HG02763 (cell line): ENCODE data around the gene STK17B.
A peak's percentile ranks its signal among the peaks of the same experiment; 100 is the strongest.

Source experiments
- ATAC-seq: cut with Tn5 transposase; IDR thresholded peaks from one replicate; pipeline ENCODE4 v1.9.1; 2021; ENCODE audit warnings: mild to moderate bottlenecking, moderate library complexity; ENCODE audit not compliant: unreplicated experiment

STK17B gene

GRCh38 chr2:196159221-196159892, 12.0 kb downstream of the STK17B start:
- ATAC-seq, result no peak

DNA sequence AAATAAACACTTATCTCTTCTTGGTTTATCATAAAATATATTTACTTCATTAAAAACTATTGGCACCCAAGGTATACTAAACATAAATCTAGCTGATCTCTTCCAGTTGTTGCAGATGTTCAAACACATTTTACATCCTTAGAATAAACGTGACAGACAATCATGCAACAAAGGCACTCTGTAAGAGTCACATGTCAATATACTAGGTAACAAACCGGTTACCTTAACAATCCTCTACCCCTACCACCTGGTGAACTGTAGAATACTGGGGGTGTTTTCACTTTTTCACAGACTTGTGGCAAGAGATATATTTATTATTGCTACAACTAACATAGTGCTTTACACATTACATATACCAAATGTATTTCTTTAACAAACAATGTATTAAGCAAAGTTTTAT, 15.8 kb downstream of the STK17B start:
- no peak for ATAC-seq

GRCh38 chr2:196153480-196153879, 17.9 kb downstream of the STK17B start:
- no peak for ATAC-seq

GRCh38 chr2:196149948-196150347, 21.4 kb downstream of the STK17B start:
- peak; percentile 41 for ATAC-seq

DNA sequence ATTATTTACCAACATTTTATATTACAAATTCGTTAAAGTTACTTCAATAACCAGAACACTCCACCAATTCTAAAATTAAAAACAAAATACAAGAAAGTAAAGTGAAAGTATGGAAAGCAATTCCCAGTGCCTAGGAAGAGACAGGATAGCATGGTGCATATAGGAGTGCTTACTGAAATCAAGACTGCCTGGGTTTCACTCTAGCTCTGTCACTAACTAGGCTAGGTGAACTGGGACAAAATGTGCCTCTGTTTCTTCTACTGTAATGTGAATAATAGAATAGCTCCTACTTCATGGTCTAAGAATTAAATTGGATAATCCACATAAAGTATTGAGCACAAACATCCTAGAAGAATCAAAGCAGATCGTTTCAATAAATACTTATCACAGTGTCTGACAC, 22.6 kb downstream of the STK17B start:
- ATAC-seq, result no peak

- ATAC-seq, result no peak
Observed at GRCh38 chr2:196145256-196145655, 26.1 kb downstream of the STK17B start.

DNA sequence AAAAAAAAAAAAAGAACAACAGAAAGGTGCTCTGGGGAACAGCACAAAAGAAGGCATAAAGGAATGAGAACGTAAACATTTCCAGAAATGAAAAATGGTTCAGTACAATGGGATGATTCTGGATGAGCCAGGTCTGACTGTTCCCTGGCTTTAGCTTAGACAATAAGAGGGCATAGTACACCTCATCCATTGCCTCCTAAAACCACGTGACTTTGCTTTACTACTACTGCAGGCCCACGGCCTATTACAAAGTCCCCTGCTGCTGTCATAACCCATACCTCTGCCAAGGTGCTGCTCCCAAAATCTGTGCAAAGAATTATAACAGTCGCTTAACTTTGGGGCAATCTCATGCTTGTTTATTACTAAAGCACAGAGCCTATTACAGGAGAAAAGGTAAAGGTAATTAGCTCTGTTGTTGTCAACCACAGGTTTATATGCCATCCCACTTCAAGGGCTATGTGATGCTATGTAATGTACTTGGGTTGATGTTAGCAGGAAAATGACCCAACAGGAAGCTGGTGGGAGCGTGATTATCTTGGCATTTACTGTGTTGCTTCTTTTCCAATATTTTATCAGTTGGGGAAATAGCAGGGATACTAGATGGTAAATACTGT, 26.8 kb downstream of the STK17B start:
- ATAC-seq, result no peak

- ATAC-seq, result no peak
Observed at GRCh38 chr2:196143730-196144131, 27.6 kb downstream of the STK17B start.

DNA sequence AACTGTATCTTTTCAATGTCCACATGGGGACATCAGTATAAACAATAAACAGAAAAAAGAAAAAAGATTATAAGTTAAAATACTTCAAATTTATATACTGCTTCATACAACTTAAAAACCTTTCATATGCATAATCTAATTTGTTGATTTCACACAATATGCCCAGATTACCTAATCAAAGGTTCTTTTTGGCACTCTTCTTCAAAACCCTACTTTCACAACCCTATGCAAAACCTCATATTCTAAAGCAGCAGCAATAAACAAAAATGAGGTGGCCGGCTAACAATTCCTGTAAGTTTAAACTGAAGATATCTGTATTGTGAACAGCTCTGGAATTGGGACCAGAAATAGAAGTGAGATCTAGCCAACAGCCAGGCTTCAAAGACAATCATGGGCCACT, 28.6 kb downstream of the STK17B start:
- no peak for ATAC-seq

- no peak for ATAC-seq
Observed at GRCh38 chr2:196140213-196140612, 31.2 kb downstream of the STK17B start.

DNA sequence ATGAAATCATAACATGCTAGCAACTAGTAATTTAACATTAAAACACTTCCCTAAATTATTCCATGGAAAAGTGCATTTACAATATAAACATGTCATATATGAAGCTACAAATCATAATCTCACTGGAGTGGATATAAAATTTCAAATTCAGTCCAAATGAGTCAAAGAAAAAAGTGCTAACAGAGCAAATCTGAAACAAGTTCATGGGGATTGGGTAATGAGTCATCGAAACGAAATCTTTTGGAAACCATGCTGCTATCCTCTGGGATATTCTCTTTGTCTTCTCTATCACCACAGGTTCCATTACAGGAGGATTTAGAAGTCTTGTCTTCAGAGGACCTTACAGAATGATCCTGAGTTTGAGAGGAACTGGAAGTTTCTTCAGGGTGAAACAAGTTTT, 34.1 kb downstream of the STK17B start:
- ATAC-seq, result no peak

DNA sequence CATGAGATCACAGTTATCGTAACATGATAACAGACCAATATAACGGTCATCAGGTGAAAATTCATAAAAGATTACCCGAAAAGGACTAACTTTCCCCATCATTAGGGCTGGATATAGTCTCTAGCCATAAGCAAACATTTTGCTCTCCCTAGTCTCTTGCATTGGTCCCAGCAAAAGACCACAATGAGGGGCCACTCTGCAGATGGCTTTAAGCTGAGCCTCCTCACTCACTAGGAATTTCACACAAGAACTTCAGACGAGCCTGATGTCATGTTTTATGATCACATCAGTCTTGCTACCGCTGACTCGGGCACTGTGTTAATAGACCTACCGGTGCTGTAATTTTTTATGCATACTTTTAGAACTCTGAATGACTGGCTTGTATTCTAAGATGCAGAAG, 35.2 kb downstream of the STK17B start:
- no peak for ATAC-seq

DNA sequence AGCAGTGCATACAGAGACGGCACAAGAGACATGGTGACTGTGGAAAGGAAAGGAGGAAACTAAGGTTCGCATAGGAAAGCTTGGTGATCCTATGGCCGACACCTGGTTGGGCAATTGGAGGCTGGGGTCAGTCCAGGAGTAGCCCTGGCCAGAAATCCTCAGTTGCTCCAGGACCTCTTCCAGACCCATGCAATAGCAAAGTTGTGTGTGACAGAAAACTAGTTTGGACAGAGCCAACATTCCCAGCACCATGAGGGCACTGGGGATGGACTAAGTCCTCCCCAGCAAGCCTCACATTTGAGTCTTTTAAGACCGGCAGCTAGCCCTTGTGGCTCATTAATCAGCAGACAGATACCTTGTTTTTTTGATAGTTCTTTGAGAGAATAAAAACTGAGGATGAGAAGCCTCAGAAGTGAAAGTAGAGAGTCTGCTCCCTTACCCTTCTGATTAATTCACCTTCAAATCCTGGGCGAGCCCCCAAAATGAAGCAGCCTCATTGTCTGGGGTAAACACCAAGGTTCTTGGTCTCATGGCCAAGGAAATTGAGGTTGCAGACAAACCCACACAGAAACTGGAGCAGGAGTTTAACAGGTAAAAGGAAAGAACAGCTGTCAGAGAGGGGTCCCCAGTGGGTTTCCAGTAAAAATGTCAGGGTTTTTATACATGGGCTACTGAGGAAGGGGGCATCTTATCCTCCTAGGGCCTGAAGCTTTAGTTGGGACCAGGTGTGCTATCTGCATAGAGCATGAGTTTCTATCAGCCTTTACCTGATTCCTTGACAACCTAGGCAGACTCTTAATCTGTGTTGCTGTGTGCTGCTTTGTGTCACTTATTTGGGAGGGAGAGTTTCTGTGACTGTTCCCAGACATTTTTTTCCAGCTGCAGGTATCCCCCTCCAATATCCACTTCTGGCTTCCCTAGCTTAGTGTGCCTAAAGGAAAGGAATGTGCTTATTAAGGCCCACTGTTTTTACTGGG, 39.1 kb downstream of the STK17B start:
- ATAC-seq, result no peak

GRCh38 chr2:196131384-196131937, 39.9 kb downstream of the STK17B start:
- ATAC-seq, result no peak

DNA sequence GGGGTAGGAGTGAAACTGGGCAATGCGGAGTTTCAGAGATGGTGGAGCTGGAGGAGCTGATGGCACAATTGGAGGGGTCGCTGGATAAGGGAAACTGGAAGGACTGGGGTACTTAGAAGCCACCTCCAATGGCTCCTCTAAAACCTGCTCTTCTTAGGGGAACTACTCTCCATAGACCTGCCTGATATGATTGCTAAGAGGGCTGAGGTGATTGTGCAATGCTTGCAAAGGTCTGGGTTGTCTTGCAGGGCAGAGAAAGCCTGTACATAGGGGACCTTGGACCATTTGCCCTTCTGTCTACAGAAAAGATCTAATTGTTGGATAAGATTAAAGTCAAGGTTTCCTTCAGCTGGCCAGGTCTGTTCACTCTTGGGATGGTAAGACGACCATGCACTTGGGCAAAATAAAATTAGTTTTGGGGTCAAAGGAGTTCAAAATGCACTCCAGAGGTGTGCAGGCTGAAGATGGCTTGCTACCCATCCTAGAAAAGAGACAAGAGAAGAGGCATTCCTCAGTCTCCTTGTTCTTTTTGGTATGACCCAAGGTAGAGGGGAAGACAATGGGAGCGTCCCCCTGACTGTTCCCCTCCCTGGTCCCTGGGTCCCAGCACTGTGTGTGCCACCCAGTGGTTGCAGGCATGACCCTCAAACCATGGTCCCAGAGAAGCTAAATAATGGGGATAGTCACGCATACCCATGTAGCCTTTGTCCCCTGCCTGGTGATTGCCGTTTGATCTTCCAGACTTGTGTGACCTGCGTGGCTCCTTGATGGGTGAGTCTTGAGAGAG, 41.1 kb downstream of the STK17B start:
- ATAC-seq, result no peak

- no peak for ATAC-seq
Observed at GRCh38 chr2:196128749-196129148, 42.6 kb downstream of the STK17B start.

DNA sequence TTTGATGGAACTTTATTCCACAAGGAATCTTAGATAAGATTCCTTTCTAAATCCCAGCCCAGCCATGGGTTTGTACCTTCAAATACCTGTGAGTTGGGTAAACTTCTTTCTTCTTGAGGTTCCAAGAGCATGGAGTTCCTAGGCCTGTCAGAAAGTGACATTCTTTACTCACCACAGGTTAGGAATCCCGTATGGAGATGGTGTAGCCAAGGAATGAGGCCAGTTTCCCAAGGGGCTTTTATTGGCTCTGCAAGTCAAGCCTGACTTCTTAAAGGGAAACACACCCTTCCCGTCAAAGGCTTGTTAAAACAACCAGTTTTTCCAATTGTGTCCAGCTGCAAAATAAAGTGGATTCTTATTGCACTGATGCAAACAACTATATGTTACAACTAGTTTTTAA, 45.8 kb downstream of the STK17B start:
- no peak for ATAC-seq

DNA sequence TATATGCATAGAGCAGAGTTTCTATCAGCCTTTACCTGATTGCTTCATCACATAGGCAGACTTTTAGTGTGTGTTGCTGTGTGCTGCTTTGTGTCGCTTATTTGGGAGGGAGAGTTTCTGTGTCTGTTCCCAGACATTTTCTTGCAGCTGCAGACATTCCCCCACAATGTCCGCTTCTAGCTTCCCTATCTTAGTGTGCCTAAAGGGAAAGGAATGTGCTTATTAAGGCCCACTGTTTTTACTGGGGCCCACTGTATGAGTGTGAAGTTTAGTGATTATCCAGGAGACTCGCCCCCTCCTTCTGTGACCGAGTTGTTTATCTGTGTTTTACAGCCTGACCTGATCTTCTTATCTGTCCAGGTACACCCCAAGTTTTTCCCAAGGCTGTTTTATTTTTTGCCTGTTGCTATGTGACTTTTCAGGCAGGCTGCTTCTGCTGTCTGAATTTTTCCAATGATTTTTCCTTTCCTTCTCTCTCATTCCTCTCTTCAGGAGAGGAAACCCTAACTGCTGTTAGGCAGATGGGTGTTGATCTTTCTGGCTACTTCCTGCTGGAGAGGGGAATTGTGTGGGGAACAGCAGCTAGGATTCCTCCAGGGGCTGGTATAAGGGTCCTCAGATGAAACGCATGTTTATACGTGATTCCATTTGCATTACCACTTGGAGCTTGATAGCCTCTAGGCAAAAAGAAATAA, 47.6 kb downstream of the STK17B start:
- no peak for ATAC-seq

GRCh38 chr2:196119926-196120325, 51.5 kb downstream of the STK17B start:
- no peak for ATAC-seq

DNA sequence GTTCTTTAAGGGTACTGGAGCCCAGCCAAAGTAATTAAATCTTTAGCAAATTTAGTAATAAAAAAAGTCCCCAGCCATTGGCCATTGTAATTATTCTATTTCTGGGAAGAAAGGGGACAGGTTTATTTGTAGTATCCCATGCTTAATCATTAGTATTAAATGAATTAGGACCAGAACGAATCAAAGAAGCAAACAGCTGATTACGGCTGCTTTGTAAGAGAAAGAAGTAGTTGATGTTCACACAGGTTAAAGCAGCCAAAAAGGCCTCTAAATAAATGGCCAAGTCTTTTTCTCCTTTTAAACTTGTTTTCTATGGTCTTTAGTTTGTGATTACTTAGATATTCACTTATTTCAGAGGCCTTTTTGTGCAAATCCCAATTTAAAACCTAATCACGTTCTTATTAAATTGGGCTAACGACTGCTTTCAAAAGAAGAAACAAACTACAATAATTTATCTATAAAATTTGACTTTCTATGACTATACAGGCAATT, 54.1 kb downstream of the STK17B start:
- no peak for ATAC-seq
